ENCODE data around the gene HOMER1. TPM values are rescaled to one million over a fixed set of nuclear protein-coding genes. Genes with fewer than 3 reads are reported as not detected.

The HOMER1 gene
- total RNA-seq, 2 donors from 2014 or later: 42.4 to 43.3 TPM

GRCh38 chr5:79464695-79465332 is 49.1 kb downstream of the HOMER1 start:
- Mint-ChIP-seq H3K27me3 (ENCODE audit: insufficient read depth) (no peaks in the 10 kb centered on the region), H3K36me3 (ENCODE audit: low read depth) (peaks cover 3% of the 10 kb centered on the region), H3K4me3 (no peak overlapping the region), H3K4me1 (peaks cover 20% of the 10 kb centered on the region), H3K9me3 (no peaks in the 10 kb centered on the region), H3K27ac (no peak overlapping the region)
- Histone ChIP-seq H3K4me1 (ENCODE audit: control insufficient read depth, insufficient read depth, low read length) (peaks cover 6% of the 10 kb centered on the region), H3K9me3 (ENCODE audit: control insufficient read depth, low read length) (peaks cover 4% of the 10 kb centered on the region), H3K4me3 (ENCODE audit: low read length) (no peak overlapping the region), H3K27ac (ENCODE audit: low read depth, low read length) (no peak overlapping the region), H3K27me3 (ENCODE audit: control insufficient read depth, insufficient read depth, low read length, poor library complexity, severe bottlenecking) (no peaks in the 10 kb centered on the region), H3K36me3 (ENCODE audit: control insufficient read depth, insufficient read depth, low read length) (no peaks in the 10 kb centered on the region), H3K9ac (ENCODE audit: extremely low read depth, low read length, poor library complexity, severe bottlenecking) (no peak overlapping the region)
- WGBS, 2 experiments (ENCODE audit: insufficient coverage in 1 of 2, insufficient read length in 1 of 2): 90 to 91% methylated on average over 4 to 6 of the region's 6 CpGs
- no peak for DNase-seq
- TF ChIP-seq CTCF (conservative IDR thresholded peaks at IDR 0.05): peak; percentile 81

GRCh38 chr5:79464278-79464677 is 49.7 kb downstream of the HOMER1 start:
- Histone ChIP-seq H3K4me1 (ENCODE audit: control insufficient read depth, insufficient read depth, low read length) (peaks cover 6% of the 10 kb centered on the region), H3K4me3 (ENCODE audit: low read length) (no peak overlapping the region), H3K27ac (ENCODE audit: low read depth, low read length) (no peak overlapping the region), H3K9ac (ENCODE audit: extremely low read depth, low read length, poor library complexity, severe bottlenecking) (no peak overlapping the region), H3K36me3 (ENCODE audit: control insufficient read depth, insufficient read depth, low read length) (no peaks in the 10 kb centered on the region), H3K9me3 (ENCODE audit: control insufficient read depth, low read length) (peaks cover 4% of the 10 kb centered on the region), H3K27me3 (ENCODE audit: control insufficient read depth, insufficient read depth, low read length, poor library complexity, severe bottlenecking) (no peaks in the 10 kb centered on the region)
- no peak overlapping the region for H3K4me3 Mint-ChIP-seq
- peaks cover 3% of the 10 kb centered on the region for H3K36me3 Mint-ChIP-seq (ENCODE audit: low read depth)
- H3K4me1 Mint-ChIP-seq: peaks cover 20% of the 10 kb centered on the region
- WGBS, 2 experiments (ENCODE audit: insufficient coverage in 1 of 2, insufficient read length in 1 of 2): 83 to 84% methylated on average over 1 to 3 of the region's 3 CpGs
- no peaks in the 10 kb centered on the region for H3K9me3 Mint-ChIP-seq
- no peak for DNase-seq
- TF ChIP-seq CTCF (conservative IDR thresholded peaks at IDR 0.05): no peak
- no peak overlapping the region for H3K27ac Mint-ChIP-seq
- H3K27me3 Mint-ChIP-seq (ENCODE audit: insufficient read depth): no peaks in the 10 kb centered on the region

GRCh38 chr5:79459626-79460025 is 54.3 kb downstream of the HOMER1 start:
- H3K27me3 Mint-ChIP-seq (ENCODE audit: insufficient read depth): no peaks in the 10 kb centered on the region
- Histone ChIP-seq H3K9ac (ENCODE audit: extremely low read depth, low read length, poor library complexity, severe bottlenecking) (no peak overlapping the region), H3K36me3 (ENCODE audit: control insufficient read depth, insufficient read depth, low read length) (peaks cover 11% of the 10 kb centered on the region), H3K4me3 (ENCODE audit: low read length) (no peak overlapping the region), H3K27ac (ENCODE audit: low read depth, low read length) (no peak overlapping the region), H3K9me3 (ENCODE audit: control insufficient read depth, low read length) (peaks cover 4% of the 10 kb centered on the region), H3K4me1 (ENCODE audit: control insufficient read depth, insufficient read depth, low read length) (peaks cover 7% of the 10 kb centered on the region), H3K27me3 (ENCODE audit: control insufficient read depth, insufficient read depth, low read length, poor library complexity, severe bottlenecking) (no peaks in the 10 kb centered on the region)
- H3K27ac Mint-ChIP-seq: no peak overlapping the region
- H3K4me3 Mint-ChIP-seq: no peak overlapping the region
- no peak for TF ChIP-seq CTCF (conservative IDR thresholded peaks at IDR 0.05)
- H3K4me1 Mint-ChIP-seq: peaks cover 25% of the 10 kb centered on the region
- DNase-seq: no peak
- no peaks in the 10 kb centered on the region for H3K9me3 Mint-ChIP-seq
- 92 to 93% methylated on average over 2 of the region's 2 CpGs for WGBS, 2 experiments (ENCODE audit: insufficient coverage in 1 of 2, insufficient read length in 1 of 2)
- peaks cover 15% of the 10 kb centered on the region for H3K36me3 Mint-ChIP-seq (ENCODE audit: low read depth)
